Thymus (tissue), 11 donors: Measurements from ENCODE around the gene MBP. TPM values are rescaled to one million over a fixed set of nuclear protein-coding genes. Genes with fewer than 3 reads are reported as not detected.

ENCODE experiments used
- DNase-seq, 9 donors: peaks; one replicate each; pipeline ENCODE4 v3.0.0-alpha.2; 2013; ENCODE audit warnings: low spot score in 9 of 9, low read depth in 6 of 9, missing footprints in 1 of 9
- H3K27ac ChIP-seq, 2 donors: one replicate each; pipeline ENCODE4 v1.5.1; 2013; ENCODE audit warnings: control low read depth in 1 of 2, low read depth in 1 of 2, low read length in 1 of 2, mild to moderate bottlenecking in 1 of 2, moderate library complexity in 1 of 2
- H3K27me3 ChIP-seq, 2 donors: one replicate each; pipeline ENCODE4 v1.5.1; 2013; ENCODE audit warnings: low read length in 1 of 2; ENCODE audit not compliant: control insufficient read depth in 2 of 2, insufficient read depth in 1 of 2
- H3K36me3 ChIP-seq, 2 donors: one replicate each; pipeline ENCODE4 v1.5.1; 2013; ENCODE audit warnings: low read length in 1 of 2, mild to moderate bottlenecking in 1 of 2, moderate library complexity in 1 of 2; ENCODE audit not compliant: control insufficient read depth in 2 of 2, insufficient read depth in 2 of 2
- H3K4me1 ChIP-seq, 2 donors: one replicate each; pipeline ENCODE4 v1.5.1; 2013; ENCODE audit warnings: low read length in 2 of 2; ENCODE audit not compliant: control insufficient read depth in 2 of 2, insufficient read depth in 2 of 2
- H3K4me3 ChIP-seq, 2 donors: one replicate each; pipeline ENCODE4 v1.5.1; 2013; ENCODE audit warnings: low read length in 2 of 2, control low read depth in 1 of 2, mild to moderate bottlenecking in 1 of 2
- H3K9me3 ChIP-seq, 2 donors: one replicate each; pipeline ENCODE4 v1.5.1; 2013; ENCODE audit warnings: low read length in 1 of 2, mild to moderate bottlenecking in 1 of 2; ENCODE audit not compliant: control insufficient read depth in 2 of 2, insufficient read depth in 1 of 2
- WGBS: extraction: QIAGEN DNeasy Blood & Tissue Kit; methylation state at CpG from one replicate; pipeline ENCODE4 v1.1.7; 2013; 5-methylcytosine and 5-hydroxymethylcytosine counted together
- polyA plus RNA-seq: library from polyadenylated mRNA; stranded (reverse); fragments of 200-250 nt; gene quantifications from one replicate; pipeline ENCODE4 v1.2.3, GENCODE V29; 2013
- total RNA-seq: library from RNA; stranded (reverse); fragments of 120-200 nt; gene quantifications from one replicate; pipeline ENCODE4 v1.2.4, GENCODE V29; 2013
- donor health status: healthy.

MBP gene
- total and polyA plus RNA-seq, 2 donors: 16.1 to 16.3 TPM

- Histone ChIP-seq H3K9me3 (no peaks in the 10 kb centered on the region), H3K27ac (no peak overlapping the region), H3K4me1 (peaks cover under 1% of the 10 kb centered on the region in 2 donors), H3K4me3 (no peak overlapping the region), H3K27me3 (peaks cover 0 to 9% of the 10 kb centered on the region in 2 donors), H3K36me3 (no peaks in the 10 kb centered on the region)
- no peak for DNase-seq
- WGBS: 88% methylated on average over 27 of the region's 27 CpGs
Observed at GRCh38 chr18:76988031-76988826, 144.4 kb downstream of the MBP start.

- Histone ChIP-seq H3K27ac (no peak overlapping the region), H3K36me3 (no peaks in the 10 kb centered on the region), H3K9me3 (no peaks in the 10 kb centered on the region), H3K27me3 (peaks cover 0 to 9% of the 10 kb centered on the region in 2 donors), H3K4me3 (no peak overlapping the region), H3K4me1 (peaks cover 3 to 7% of the 10 kb centered on the region in 2 donors)
- WGBS: 97% methylated on average over 7 of the region's 7 CpGs
- DNase-seq: no peak
Observed at GRCh38 chr18:76986406-76986805, 146.2 kb downstream of the MBP start.

GRCh38 chr18:76985951-76986236 is 146.7 kb downstream of the MBP start:
- DNase-seq: no peak
- no peak overlapping the region for H3K4me3 ChIP-seq
- 98% methylated on average over 9 of the region's 9 CpGs for WGBS

GRCh38 chr18:76985156-76985950 is 147.2 kb downstream of the MBP start:
- H3K27ac ChIP-seq: no peak overlapping the region
- 95% methylated on average over 27 of the region's 27 CpGs for WGBS
- H3K9me3 ChIP-seq: no peaks in the 10 kb centered on the region
- H3K4me3 ChIP-seq: no peak overlapping the region
- DNase-seq: no peak
- peaks cover 3 to 13% of the 10 kb centered on the region in 2 donors for H3K4me1 ChIP-seq
- peaks cover 0 to 9% of the 10 kb centered on the region in 2 donors for H3K27me3 ChIP-seq
- no peaks in the 10 kb centered on the region for H3K36me3 ChIP-seq

More at GRCh38 chr18:76985951-76986236, 146.7 kb downstream of the MBP start:
- no peaks in the 10 kb centered on the region for H3K9me3 ChIP-seq
- H3K36me3 ChIP-seq: no peaks in the 10 kb centered on the region
- H3K4me1 ChIP-seq: peaks cover 3 to 8% of the 10 kb centered on the region in 2 donors
- no peak overlapping the region for H3K27ac ChIP-seq
- peaks cover 0 to 9% of the 10 kb centered on the region in 2 donors for H3K27me3 ChIP-seq

- no peak for DNase-seq
- no peak overlapping the region for H3K4me3 ChIP-seq
- no peaks in the 10 kb centered on the region for H3K9me3 ChIP-seq
- H3K4me1 ChIP-seq: peaks cover 3 to 14% of the 10 kb centered on the region in 2 donors
- H3K27me3 ChIP-seq: peaks cover 0 to 9% of the 10 kb centered on the region in 2 donors
- no peaks in the 10 kb centered on the region for H3K36me3 ChIP-seq
- H3K27ac ChIP-seq: no peak overlapping the region
- WGBS: 97% methylated on average over 40 of the region's 40 CpGs
Observed at GRCh38 chr18:76984193-76985155, 148.1 kb downstream of the MBP start.

GRCh38 chr18:76983613-76984051 is 149.0 kb downstream of the MBP start:
- WGBS: 80% methylated on average over 10 of the region's 10 CpGs
- no peak for DNase-seq
- Histone ChIP-seq H3K9me3 (no peaks in the 10 kb centered on the region), H3K27ac (no peak overlapping the region), H3K27me3 (peaks cover 0 to 5% of the 10 kb centered on the region in 2 donors), H3K4me3 (no peak overlapping the region), H3K4me1 (peaks cover 3 to 14% of the 10 kb centered on the region in 2 donors), H3K36me3 (no peaks in the 10 kb centered on the region)

GRCh38 chr18:76982841-76983583 is 149.6 kb downstream of the MBP start:
- Histone ChIP-seq H3K4me3 (no peak overlapping the region), H3K27ac (no peak overlapping the region), H3K4me1 (peaks cover 3 to 17% of the 10 kb centered on the region in 2 donors), H3K9me3 (no peaks in the 10 kb centered on the region), H3K36me3 (no peaks in the 10 kb centered on the region), H3K27me3 (peaks cover 0 to 1% of the 10 kb centered on the region in 2 donors)
- 20% methylated on average over 15 of the region's 15 CpGs for WGBS
- peak; percentile 33 to 89 (median 73) for DNase-seq

GRCh38 chr18:76982038-76982437 is 150.5 kb downstream of the MBP start:
- Histone ChIP-seq H3K27ac (no peak overlapping the region), H3K36me3 (no peaks in the 10 kb centered on the region), H3K4me1 (peaks cover 3 to 18% of the 10 kb centered on the region in 2 donors), H3K4me3 (no peak overlapping the region), H3K27me3 (no peaks in the 10 kb centered on the region), H3K9me3 (no peaks in the 10 kb centered on the region)
- no peak for DNase-seq
- 95% methylated on average over 5 of the region's 5 CpGs for WGBS
